ENCODE measurements around the gene BAK1.

The BAK1 gene

GRCh38 chr6:33586108-33586640 lies 6.1 kb upstream of the BAK1 start:
- no peak overlapping the region for H3K4me3 ChIP-seq (ENCODE audit: low read depth, low read length)
- no peak for TF ChIP-seq CTCF (IDR thresholded peaks at IDR 0.05; ENCODE audit: borderline replicate concordance, insufficient read depth, low read depth, low read length)

GRCh38 chr6:33585403-33586107 lies 5.5 kb upstream of the BAK1 start:
- H3K4me3 ChIP-seq (ENCODE audit: low read depth, low read length): no peak overlapping the region

GRCh38 chr6:33584700-33585402 lies 4.8 kb upstream of the BAK1 start:
- no peak for TF ChIP-seq CTCF (IDR thresholded peaks at IDR 0.05; ENCODE audit: borderline replicate concordance, insufficient read depth, low read depth, low read length)
- no peak overlapping the region for H3K4me3 ChIP-seq (ENCODE audit: low read depth, low read length)

More at GRCh38 chr6:33585403-33586107, 5.5 kb upstream of the BAK1 start:
- TF ChIP-seq CTCF (IDR thresholded peaks at IDR 0.05; ENCODE audit: borderline replicate concordance, insufficient read depth, low read depth, low read length): peak; percentile 87

- TF ChIP-seq CTCF (IDR thresholded peaks at IDR 0.05; ENCODE audit: borderline replicate concordance, insufficient read depth, low read depth, low read length): peak; percentile 48; the same call in 1 of the 2 replicates
- H3K4me3 ChIP-seq (ENCODE audit: low read depth, low read length): no peak overlapping the region
Measured at GRCh38 chr6:33583591-33584155, 3.6 kb upstream of the BAK1 start.

GRCh38 chr6:33581186-33581585 lies 1.1 kb upstream of the BAK1 start:
- H3K4me3 ChIP-seq (ENCODE audit: low read depth, low read length): no peak overlapping the region
- no peak for TF ChIP-seq CTCF (IDR thresholded peaks at IDR 0.05; ENCODE audit: borderline replicate concordance, insufficient read depth, low read depth, low read length)

GRCh38 chr6:33578588-33579011 lies 1.5 kb downstream of the BAK1 start:
- no peak; the same call in 1 of the 2 replicates for TF ChIP-seq CTCF (IDR thresholded peaks at IDR 0.05; ENCODE audit: borderline replicate concordance, insufficient read depth, low read depth, low read length)
- H3K4me3 ChIP-seq (ENCODE audit: low read depth, low read length): peak overlapping the region; percentile 68

Data from GM12875 (cell line).